Gastroesophageal sphincter (tissue), 3 donors: ENCODE data around the gene MAT1A.

Experiments used
- POLR2A ChIP-seq, 2 donors: fragments of 450-650 bp; IDR thresholded peaks; one replicate each; pipeline ENCODE4 v1.6.1; 2017; ENCODE audit warnings: antibody characterized with exemption in 2 of 2, mild to moderate bottlenecking in 2 of 2, moderate library complexity in 1 of 2
- POLR2AphosphoS5 ChIP-seq: sonication (generic); formaldehyde crosslinking; IDR thresholded peaks from one replicate; pipeline ENCODE4 v1.6.1; 2017; ENCODE audit warnings: antibody characterized with exemption
- TF ChIP-seq, protein P1 (sequence below), 4 experiments: fragments of 200-600 bp in 2 of 4; fragments of 450-650 bp in 2 of 4; sonication (generic) in 1 of 4; IDR thresholded peaks; one replicate each; pipeline ENCODE4 v1.5.1; 2017 to 2019; ENCODE audit warnings: antibody characterized with exemption in 4 of 4, mild to moderate bottlenecking in 2 of 4, moderate library complexity in 2 of 4

DNA sequence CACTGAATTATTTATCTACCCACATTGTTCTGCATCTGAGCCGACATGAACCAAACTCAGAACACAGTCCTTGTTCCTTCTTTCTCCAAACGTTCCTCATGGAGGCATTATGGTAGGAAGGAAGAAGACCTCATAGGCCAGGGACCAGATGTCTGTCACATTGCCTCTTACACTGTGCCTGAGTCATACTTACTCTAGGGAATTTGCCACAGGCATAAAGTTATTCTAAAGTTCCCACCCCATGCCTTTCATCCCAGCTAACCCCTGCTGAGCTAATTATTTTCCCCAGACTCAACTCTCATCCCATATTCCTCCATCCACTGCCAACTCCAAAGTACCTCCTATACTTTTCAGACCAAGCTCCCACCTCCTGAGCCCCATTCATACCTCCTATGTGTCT, 21.2 kb downstream of the MAT1A start:
- TF ChIP-seq, protein P1, sequence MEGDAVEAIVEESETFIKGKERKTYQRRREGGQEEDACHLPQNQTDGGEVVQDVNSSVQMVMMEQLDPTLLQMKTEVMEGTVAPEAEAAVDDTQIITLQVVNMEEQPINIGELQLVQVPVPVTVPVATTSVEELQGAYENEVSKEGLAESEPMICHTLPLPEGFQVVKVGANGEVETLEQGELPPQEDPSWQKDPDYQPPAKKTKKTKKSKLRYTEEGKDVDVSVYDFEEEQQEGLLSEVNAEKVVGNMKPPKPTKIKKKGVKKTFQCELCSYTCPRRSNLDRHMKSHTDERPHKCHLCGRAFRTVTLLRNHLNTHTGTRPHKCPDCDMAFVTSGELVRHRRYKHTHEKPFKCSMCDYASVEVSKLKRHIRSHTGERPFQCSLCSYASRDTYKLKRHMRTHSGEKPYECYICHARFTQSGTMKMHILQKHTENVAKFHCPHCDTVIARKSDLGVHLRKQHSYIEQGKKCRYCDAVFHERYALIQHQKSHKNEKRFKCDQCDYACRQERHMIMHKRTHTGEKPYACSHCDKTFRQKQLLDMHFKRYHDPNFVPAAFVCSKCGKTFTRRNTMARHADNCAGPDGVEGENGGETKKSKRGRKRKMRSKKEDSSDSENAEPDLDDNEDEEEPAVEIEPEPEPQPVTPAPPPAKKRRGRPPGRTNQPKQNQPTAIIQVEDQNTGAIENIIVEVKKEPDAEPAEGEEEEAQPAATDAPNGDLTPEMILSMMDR (IDR thresholded peaks at IDR 0.05) = no peak
- TF ChIP-seq POLR2AphosphoS5 (no peak), POLR2A (IDR thresholded peaks at IDR 0.05) (no peak)
